Upper lobe of left lung (tissue), 6 donors: ENCODE data around the gene MRPL58. TPM values are rescaled to one million over a fixed set of nuclear protein-coding genes. Genes with fewer than 3 reads are reported as not detected.

Experiments used
- ATAC-seq, 2 donors: fragments of 200-7000 bp; cut with Tn5 transposase; one replicate each; pipeline ENCODE4 v1.9.1; 2022; ENCODE audit warnings: mild to moderate bottlenecking in 2 of 2, moderate library complexity in 2 of 2; ENCODE audit not compliant: low FRiP score in 2 of 2
- DNase-seq, 2 donors: peaks; one replicate each; pipeline ENCODE4 v3.0.0-alpha.2; 2019 to 2020
- H3K27ac ChIP-seq, 4 donors: fragments of 200-600 bp; sonication (generic); one replicate each; pipeline ENCODE4 v1.5.1; 2016 to 2019
- H3K27me3 ChIP-seq, 4 donors: fragments of 200-600 bp; sonication (generic); one replicate each; pipeline ENCODE4 v1.5.1; 2017 to 2019
- H3K36me3 ChIP-seq, 4 donors: fragments of 200-600 bp; sonication (generic); one replicate each; pipeline ENCODE4 v1.5.1; 2016 to 2019
- H3K4me1 ChIP-seq, 4 donors: fragments of 200-600 bp; sonication (generic); one replicate each; pipeline ENCODE4 v1.5.1; 2018 to 2019
- H3K4me3 ChIP-seq, 4 donors: fragments of 200-600 bp; sonication (generic); one replicate each; pipeline ENCODE4 v1.5.1; 2017 to 2019; ENCODE audit warnings: mild to moderate bottlenecking in 2 of 4, moderate library complexity in 1 of 4
- H3K9me3 ChIP-seq, 4 donors: fragments of 200-600 bp; sonication (generic); one replicate each; pipeline ENCODE4 v1.5.1; 2018 to 2019
- EP300 ChIP-seq, 4 donors: sonication (generic); formaldehyde crosslinking; IDR thresholded peaks; one replicate each; pipeline ENCODE4 v1.5.1; 2017; ENCODE audit warnings: antibody characterized with exemption in 4 of 4, control low read depth in 2 of 4
- POLR2A ChIP-seq, 4 donors: fragments of 450-650 bp; IDR thresholded peaks; one replicate each; pipeline ENCODE4 v1.5.1; 2016 to 2017; ENCODE audit warnings: antibody characterized with exemption in 4 of 4, mild to moderate bottlenecking in 2 of 4
- POLR2AphosphoS5 ChIP-seq, 2 donors: sonication (generic); formaldehyde crosslinking; IDR thresholded peaks; one replicate each; pipeline ENCODE4 v1.5.1; 2017; ENCODE audit warnings: antibody characterized with exemption in 2 of 2
- whole genome bisulfite sequencing, 2 donors: methylation state at CpG; one replicate each; pipeline ENCODE4 v1.1.5; 2017 to 2018; 5-methylcytosine and 5-hydroxymethylcytosine counted together
- total RNA-seq, 6 donors: library from RNA; depleted of rRNA in 4 of 6; stranded (reverse); fragments of >200 nt in 4 of 6; gene quantifications; one replicate each; pipeline versions ENCODE4 v1.1.0 to v1.2.1, GENCODE V29; 2016 to 2021
- TF ChIP-seq, protein P1 (sequence below), 6 experiments: fragments of 450-650 bp in 4 of 6; fragments of 200-600 bp in 2 of 6; sonication (generic) in 2 of 6; IDR thresholded peaks; one replicate each; pipeline ENCODE4 v1.5.1; 2016 to 2019; ENCODE audit warnings: antibody characterized with exemption in 6 of 6
- donor health status: DM: no; HTN: no; CAD: no; lungs with moderate emphysema.
- donor health status: DM: no; HTN: yes; CAD: no; lungs with severe emphysema.

Gene MRPL58
- total RNA-seq, 6 donors from 2014 or later, result 10.5 to 41.0 (median 21.8) TPM

DNA sequence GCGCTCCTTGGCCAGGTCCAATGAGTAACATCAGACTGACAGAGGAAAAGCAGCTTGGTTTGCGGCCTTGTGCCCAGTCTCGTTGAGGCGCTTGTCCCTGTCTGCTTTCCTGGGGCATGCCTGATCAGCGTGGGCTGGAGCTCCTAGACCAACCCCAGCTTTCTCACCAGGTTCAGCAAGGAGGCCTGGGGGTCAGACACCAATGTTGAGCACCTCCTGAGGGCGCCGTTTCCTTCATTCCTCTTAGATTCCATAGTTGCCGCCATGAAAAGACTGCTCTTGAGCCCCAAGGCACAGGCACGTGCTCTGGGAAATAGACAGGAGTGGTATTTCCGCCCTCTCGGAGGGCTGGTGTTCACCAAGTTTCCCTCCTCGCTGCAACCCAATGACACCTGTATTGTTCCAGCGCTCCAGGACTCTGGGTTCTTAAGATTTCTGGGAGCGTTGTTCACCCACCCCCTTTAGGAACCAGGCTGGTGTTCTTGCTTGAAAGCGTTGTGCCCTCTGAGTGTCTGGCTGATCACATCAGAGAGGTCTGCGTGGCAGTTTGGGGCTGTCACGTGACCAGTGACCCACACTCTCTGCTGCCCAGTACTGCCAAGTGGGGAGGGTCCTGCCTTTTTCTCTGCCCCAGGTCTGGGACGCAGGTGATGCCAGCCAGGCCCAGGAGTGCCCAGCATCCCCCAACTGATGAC, 52.5 kb downstream of the MRPL58 start:
- H3K4me1 ChIP-seq, result peaks cover 0 to 6% (median 2%) of the 10 kb centered on the region in 4 donors
- H3K27ac ChIP-seq, result no peak overlapping the region
- no peak overlapping the region for H3K4me3 ChIP-seq
- 91 to 93% methylated on average over 17 to 18 of the region's 18 CpGs for WGBS, 2 donors
- no peak for DNase-seq
- H3K36me3 ChIP-seq, result peaks cover 5 to 53% (median 37%) of the 10 kb centered on the region in 4 donors
- H3K27me3 ChIP-seq, result no peaks in the 10 kb centered on the region
- no peak for ATAC-seq
- TF ChIP-seq POLR2AphosphoS5 (IDR thresholded peaks at IDR 0.05), result no peak
- TF ChIP-seq, protein P1, sequence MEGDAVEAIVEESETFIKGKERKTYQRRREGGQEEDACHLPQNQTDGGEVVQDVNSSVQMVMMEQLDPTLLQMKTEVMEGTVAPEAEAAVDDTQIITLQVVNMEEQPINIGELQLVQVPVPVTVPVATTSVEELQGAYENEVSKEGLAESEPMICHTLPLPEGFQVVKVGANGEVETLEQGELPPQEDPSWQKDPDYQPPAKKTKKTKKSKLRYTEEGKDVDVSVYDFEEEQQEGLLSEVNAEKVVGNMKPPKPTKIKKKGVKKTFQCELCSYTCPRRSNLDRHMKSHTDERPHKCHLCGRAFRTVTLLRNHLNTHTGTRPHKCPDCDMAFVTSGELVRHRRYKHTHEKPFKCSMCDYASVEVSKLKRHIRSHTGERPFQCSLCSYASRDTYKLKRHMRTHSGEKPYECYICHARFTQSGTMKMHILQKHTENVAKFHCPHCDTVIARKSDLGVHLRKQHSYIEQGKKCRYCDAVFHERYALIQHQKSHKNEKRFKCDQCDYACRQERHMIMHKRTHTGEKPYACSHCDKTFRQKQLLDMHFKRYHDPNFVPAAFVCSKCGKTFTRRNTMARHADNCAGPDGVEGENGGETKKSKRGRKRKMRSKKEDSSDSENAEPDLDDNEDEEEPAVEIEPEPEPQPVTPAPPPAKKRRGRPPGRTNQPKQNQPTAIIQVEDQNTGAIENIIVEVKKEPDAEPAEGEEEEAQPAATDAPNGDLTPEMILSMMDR (IDR thresholded peaks at IDR 0.05), result no peak
- no peak for TF ChIP-seq EP300 (IDR thresholded peaks at IDR 0.05)
- TF ChIP-seq POLR2A (IDR thresholded peaks at IDR 0.05), result no peak
- H3K9me3 ChIP-seq, result no peaks in the 10 kb centered on the region

DNA sequence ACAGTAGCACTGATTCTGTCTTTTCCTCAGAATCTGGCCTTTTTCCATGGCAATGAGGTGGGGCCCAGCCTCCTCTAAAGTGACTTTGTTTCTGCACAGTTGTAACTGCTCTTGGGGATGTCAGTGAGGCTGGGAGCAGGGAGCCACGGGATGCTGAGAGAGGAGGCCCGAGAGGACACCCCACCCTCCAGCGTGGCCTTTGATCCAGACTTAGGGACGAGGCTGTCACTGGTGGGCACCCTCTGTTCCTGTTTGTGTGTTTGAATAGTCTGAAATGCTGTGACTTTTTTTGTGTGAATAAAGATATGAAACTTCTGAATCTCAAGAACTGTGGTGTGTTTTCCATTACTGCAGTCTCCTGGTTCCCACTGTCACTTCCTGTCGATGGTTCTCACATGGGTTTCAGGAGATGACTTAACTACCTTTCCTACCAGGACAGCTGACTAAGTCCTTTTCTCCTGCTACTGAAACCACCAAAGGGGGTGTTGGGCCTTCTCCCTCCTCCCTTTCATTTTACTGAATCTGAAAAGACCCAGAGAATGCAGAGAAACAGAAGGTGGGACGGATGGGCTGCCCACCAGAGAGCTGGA, 53.2 kb downstream of the MRPL58 start:
- Histone ChIP-seq H3K4me1 (peaks cover 0 to under 1% (median 0%) of the 10 kb centered on the region in 4 donors), H3K36me3 (peaks cover 5 to 47% (median 36%) of the 10 kb centered on the region in 4 donors), H3K9me3 (no peaks in the 10 kb centered on the region), H3K4me3 (no peak overlapping the region), H3K27me3 (no peaks in the 10 kb centered on the region), H3K27ac (no peak overlapping the region)
- DNase-seq (no peak), ATAC-seq (no peak)
- TF ChIP-seq, protein P1 (IDR thresholded peaks at IDR 0.05), result no peak
- TF ChIP-seq EP300 (IDR thresholded peaks at IDR 0.05) (no peak), POLR2AphosphoS5 (IDR thresholded peaks at IDR 0.05) (no peak), POLR2A (IDR thresholded peaks at IDR 0.05) (no peak)
- 73 to 78% methylated on average over 6 of the region's 6 CpGs for WGBS, 2 donors

DNA sequence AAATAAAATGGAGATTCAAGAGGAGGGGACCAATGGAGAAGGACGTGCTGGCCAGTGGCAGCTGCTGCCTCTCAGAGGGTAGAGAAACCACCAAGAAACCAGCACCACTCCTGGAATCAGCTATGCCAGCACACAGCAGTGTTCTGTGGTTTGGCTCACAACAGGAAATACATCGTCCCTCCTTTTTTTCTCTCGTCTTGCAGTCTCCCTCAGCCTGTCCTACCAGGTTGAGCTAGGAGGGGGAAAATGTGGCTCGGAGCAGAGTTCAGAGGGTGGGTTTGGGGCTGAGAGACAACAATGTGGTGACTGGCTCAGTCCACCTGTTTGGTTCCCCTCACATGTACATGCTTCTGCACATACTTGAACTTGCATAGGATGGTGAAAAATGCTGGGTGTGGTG, 55.4 kb downstream of the MRPL58 start:
- Histone ChIP-seq H3K27me3 (no peaks in the 10 kb centered on the region), H3K27ac (no peak overlapping the region), H3K4me1 (no peaks in the 10 kb centered on the region), H3K4me3 (no peak overlapping the region), H3K9me3 (no peaks in the 10 kb centered on the region), H3K36me3 (peaks cover 0 to 25% (median 21%) of the 10 kb centered on the region in 4 donors)
- ATAC-seq (no peak), DNase-seq (no peak)
- TF ChIP-seq POLR2A (IDR thresholded peaks at IDR 0.05), result no peak
- no peak for TF ChIP-seq POLR2AphosphoS5 (IDR thresholded peaks at IDR 0.05)
- no peak for TF ChIP-seq EP300 (IDR thresholded peaks at IDR 0.05)
- TF ChIP-seq, protein P1 (IDR thresholded peaks at IDR 0.05), result no peak
- 46 to 47% methylated on average over 4 of the region's 4 CpGs for WGBS, 2 donors

DNA sequence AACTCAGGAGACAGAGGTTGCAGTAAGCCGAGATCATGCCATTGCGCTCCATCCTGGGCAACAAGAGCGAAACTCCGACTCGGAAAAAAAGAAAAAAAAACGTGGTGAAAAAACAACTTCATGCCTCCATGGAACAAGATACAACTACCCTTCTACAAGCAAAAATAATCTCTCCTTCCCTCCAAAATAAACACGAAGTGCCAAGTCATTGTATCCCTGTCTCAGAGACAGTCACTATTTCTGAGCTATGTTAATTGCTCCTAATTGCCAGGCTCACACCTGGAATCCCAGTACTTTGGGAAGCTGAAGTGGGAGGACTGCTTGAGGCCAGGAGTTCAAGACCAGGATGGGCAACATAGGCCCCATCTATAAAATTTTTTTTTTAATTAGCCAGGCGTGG, 56.3 kb downstream of the MRPL58 start:
- 78 to 85% methylated on average over 8 of the region's 8 CpGs for WGBS, 2 donors

More for the DNA sequence above, 56.3 kb downstream of the MRPL58 start:
- Histone ChIP-seq H3K4me1 (no peaks in the 10 kb centered on the region), H3K27me3 (no peaks in the 10 kb centered on the region), H3K27ac (no peak overlapping the region), H3K4me3 (no peak overlapping the region), H3K9me3 (no peaks in the 10 kb centered on the region), H3K36me3 (peaks cover 0 to 16% (median 12%) of the 10 kb centered on the region in 4 donors)
- TF ChIP-seq POLR2A (IDR thresholded peaks at IDR 0.05) (no peak), POLR2AphosphoS5 (IDR thresholded peaks at IDR 0.05) (no peak), EP300 (IDR thresholded peaks at IDR 0.05) (no peak)
- TF ChIP-seq, protein P1 (IDR thresholded peaks at IDR 0.05), result no peak
- DNase-seq (no peak), ATAC-seq (no peak)
